HG03342 (cell line): Measurements from ENCODE around the gene RASA4B.
"Not testable (repeated sequence)": the region's sequence is repeated elsewhere in the genome, so short reads cannot be mapped to it uniquely, and the experiment has no call there.

ENCODE experiments used
- ATAC-seq: cut with Tn5 transposase; IDR thresholded peaks from one replicate; pipeline ENCODE4 v1.9.1; 2021; ENCODE audit warnings: mild to moderate bottlenecking, moderate library complexity; ENCODE audit not compliant: unreplicated experiment

The RASA4B gene

DNA sequence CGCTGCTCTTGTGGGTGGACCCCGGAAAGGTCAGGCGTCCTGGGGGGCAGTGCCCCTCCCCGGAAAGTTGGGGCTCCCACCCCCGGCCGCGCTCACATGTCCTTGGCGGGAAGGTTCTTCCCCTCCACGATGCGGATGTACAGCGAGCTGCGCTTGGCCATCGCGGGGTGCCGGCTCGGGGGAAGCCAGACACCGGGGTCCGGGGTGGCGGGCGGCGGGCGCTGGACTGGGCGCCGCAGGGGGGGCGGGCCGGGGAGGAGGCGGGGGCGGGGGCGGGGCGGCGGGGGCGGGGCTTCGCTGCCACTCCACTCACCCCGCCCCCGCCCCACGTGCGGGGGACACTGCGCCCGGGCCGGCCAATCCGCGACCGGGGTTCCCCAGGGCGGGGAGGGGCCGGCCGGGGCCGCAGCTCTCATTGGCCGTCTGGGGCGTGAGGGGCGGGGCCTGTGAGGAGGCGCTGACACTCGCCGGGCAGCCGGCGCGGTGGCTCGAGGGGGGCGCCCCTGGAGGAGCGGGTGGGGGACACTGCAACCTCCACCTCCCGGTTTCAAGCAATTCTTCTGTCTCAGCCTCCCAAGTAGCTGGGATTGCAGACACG, at the start of gene RASA4B:
Gene RASA4B (minus strand): TSS at position 228 of the 598 bp plus-strand sequence. CDS start 67 bp downstream, at position 161.
- peak; percentile 77 for ATAC-seq

DNA sequence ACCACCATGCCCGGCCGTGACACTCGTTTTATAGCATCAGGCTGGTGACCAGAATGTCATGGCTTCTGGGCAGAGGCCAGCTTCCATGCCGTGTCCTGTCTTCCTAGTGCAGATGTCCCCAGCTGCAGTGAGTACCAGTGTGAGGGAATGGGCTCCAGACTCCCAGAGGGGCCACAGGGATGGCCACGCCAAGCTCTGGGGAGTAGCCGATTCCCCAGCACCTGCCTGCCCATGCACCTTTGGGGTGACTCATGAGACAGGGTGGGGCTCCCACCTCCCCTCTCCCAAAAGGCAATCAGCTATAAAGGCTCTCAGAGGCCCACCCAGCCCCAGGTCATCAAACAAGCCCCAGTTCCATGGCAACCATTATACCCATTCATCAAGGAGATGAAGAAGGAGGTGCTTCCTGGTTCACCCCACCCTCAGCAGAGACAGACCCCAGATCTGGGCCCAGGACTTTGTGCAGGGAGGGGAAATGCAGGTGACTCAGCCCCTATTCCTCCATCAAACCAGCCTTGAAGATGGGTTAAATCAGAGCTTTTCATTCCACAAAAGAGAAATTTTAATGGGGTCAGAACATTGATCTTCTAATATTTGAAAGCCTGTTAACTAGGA, 33.3 kb upstream of the RASA4B start, which contains the start of gene SPDYE2:
Gene SPDYE2 (plus strand): TSS at position 419 of the 615 bp plus-strand sequence. CDS start 2,030 bp downstream, outside the sequence.
- not testable (repeated sequence) for ATAC-seq

DNA sequence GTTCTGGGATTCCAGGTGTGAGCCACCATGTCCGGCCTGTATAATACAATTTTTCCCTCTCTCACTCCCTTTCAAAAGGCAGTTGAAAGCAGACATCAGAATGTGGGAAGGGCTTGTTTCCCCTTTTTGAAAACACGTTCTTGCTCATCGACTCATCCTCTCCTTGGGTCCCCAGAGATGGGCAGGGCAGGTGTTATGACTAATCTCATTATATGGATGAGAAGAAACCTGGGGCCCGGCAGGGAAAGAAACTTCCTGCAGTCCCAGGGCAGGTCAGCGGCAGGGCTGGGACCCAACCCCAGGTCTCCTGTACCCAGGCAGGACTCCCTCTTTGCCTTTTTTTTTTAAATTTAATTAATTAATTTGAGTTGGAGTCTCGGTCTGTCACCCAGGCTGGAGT, 28.8 kb upstream of the RASA4B start:
- peak; percentile 85 for ATAC-seq

DNA sequence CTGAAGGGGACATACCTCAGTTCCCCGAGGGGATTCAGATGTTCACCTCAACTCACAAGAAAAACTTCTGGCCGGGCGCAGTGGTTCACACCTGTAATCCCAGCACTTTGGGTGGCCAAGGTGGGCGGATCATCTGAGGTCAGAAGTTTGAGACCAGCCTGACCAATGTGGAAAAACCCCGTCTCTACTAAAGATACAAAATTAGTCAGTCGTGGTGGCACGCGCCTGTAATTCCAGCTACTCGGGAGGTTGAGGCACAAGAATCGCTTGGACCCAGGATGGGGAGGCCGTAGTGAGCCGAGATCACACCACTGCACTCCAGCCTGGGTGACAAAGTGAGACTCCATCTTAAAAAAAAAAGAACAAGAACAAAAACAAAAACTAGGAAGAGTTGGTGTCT, 27.7 kb upstream of the RASA4B start:
- ATAC-seq = not testable (repeated sequence)

GRCh38 chr7:102544372-102544771, 26.8 kb upstream of the RASA4B start:
- ATAC-seq = not testable (repeated sequence)

DNA sequence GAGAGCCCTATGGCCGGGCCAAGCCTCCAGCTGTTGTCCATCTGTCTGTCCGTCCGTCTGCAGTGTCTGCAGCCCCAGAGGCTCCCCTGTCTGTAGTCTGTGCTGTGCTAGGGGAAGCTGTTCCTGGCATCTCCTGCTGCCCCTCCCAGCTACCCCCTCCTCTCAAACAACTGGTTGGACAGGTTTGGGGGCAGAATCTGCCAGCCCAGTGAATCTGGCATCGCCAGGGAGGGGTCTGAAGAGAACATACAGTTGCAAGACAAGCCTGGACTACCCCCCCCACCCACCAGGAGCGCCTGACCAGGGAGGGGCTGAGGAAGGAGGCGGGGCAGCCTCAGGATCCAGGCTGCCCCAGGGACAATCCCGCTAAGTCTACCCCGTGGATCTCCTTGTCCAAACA, 26.0 kb upstream of the RASA4B start, which contains the start of gene UPK3BL2:
Gene UPK3BL2 (minus strand): TSS at position 101 of the 400 bp plus-strand sequence. CDS start 60 bp downstream, at position 41.
- ATAC-seq = not testable (repeated sequence)

GRCh38 chr7:102542771-102543170, 25.2 kb upstream of the RASA4B start:
- ATAC-seq = not testable (repeated sequence)

- not testable (repeated sequence) for ATAC-seq
Measured at GRCh38 chr7:102542083-102542482, 24.5 kb upstream of the RASA4B start.

- ATAC-seq = not testable (repeated sequence)
Measured at GRCh38 chr7:102540604-102541003, 23.0 kb upstream of the RASA4B start.

GRCh38 chr7:102535062-102535615, 17.6 kb upstream of the RASA4B start:
- not testable (repeated sequence) for ATAC-seq

- ATAC-seq = not testable (repeated sequence)
Measured at GRCh38 chr7:102532127-102532526, 14.6 kb upstream of the RASA4B start.

DNA sequence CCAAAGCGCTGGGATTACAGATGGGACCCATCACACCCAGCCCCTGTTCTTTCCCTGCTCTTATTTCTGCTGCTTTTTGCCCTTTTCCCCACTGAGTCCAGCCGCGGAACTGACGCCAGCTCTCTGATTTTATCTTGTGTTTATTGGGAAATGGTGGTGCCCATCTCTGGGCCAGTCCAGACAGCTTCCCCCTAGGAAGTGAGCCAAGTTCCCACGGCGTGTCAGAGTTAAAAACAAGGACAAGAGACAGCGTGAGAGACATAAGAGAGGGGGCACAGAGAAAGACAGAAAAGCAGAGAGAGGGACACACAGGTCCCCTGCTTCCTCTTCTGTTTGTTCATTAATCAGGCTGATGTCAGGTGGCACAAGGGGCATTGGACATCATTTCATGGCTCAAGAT, 14.0 kb upstream of the RASA4B start:
- not testable (repeated sequence) for ATAC-seq

DNA sequence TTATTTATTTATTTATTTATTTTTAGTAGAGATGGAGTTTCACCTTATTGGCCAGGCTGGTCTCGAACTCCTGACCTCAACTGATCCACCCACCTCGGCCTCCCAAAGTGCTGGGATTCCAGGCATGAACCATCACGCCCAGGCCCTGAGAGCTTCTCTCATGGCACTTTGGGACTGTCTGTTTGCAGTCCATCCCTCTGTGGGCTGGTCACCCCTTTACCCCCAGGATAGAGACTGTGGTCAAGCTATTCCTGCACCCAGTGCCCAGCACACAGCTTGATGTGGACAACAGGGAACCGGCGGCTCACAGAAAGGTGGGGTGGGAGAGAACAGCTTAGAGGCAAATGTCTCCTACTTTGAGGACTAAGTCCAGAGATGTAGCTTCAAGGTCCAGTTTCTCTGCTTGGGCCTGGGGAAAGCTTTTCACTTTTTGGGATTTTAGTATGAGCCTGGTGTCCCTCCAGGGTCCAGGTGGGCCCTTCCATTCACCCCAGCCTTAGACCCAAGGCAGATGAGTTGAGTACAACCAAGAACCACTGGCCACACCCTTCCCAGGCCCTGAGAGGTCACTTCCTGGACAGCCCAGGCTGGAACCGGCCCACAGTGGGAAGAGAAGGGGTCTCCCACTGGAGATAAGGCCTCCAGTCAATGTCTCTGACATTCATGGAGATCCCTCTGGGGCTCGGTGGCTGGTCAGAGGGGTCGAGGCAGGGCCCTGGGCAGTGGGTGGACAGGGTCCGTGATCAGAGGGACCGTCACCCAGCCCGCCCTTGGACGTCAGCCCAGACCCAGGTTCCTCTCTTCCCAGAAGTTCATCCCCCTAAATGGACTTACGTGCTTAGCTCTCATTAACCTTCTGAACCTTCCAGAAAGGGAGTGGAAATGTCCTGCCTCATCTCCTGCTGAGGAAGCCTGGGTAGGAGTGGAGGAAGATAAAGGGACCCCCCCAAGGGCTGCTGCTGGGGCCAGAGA, 10.5 kb upstream of the RASA4B start:
- not testable (repeated sequence) for ATAC-seq

DNA sequence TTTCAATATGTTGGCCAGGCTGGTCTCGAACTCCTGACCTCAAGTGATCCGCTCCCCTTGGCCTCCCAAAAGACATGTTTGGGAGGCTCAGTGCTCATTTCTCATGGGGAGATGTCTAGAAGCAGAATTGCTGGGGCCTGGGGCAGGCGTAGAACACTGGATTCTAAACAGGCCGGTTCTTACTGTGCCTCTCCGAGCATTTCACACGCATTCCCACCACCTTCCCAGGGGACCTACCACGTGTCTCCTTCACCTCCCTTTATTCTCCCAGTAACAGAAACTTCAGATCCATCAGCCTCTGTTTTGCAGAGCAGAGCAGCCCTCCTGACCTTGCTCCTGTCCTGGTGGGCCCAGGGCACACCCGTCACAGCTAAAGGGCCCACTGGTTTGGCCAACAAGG, 9.6 kb upstream of the RASA4B start:
- ATAC-seq = not testable (repeated sequence)

- ATAC-seq = not testable (repeated sequence)
Measured at GRCh38 chr7:102524803-102525202, 7.2 kb upstream of the RASA4B start.

- ATAC-seq = not testable (repeated sequence)
Measured at GRCh38 chr7:102520797-102521196, 3.2 kb upstream of the RASA4B start.

- ATAC-seq = not testable (repeated sequence)
Measured at GRCh38 chr7:102516951-102517350, 626 bp downstream of the RASA4B start.

DNA sequence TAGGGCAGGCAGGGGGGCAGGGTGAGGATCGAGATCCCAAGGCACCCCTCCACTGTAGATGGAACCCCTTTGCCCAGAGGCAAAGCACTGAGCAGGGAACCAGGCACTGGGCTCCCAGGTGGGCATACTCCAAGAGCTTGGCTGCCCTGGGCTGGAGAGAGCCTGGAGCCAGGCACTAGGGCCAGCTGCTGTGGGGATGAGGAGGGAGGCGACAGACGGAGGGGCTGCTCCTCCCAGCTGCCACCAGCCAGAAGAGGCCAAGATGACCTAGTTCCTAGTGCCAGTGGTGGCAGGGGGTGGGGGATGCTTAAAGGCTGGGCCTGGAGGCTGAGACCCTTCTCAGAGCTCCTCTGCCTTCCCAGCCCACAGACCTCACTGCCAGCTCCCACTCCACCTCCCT, 1.7 kb downstream of the RASA4B start:
- not testable (repeated sequence) for ATAC-seq

- ATAC-seq = peak; percentile 59
Measured at GRCh38 chr7:102514881-102515721, 2.5 kb downstream of the RASA4B start.
